ENCODE data around the gene ACTN1.
"Not testable (repeated sequence)": the region's sequence is repeated elsewhere in the genome, so short reads cannot be mapped to it uniquely, and the experiment has no call there.

The ACTN1 gene

DNA sequence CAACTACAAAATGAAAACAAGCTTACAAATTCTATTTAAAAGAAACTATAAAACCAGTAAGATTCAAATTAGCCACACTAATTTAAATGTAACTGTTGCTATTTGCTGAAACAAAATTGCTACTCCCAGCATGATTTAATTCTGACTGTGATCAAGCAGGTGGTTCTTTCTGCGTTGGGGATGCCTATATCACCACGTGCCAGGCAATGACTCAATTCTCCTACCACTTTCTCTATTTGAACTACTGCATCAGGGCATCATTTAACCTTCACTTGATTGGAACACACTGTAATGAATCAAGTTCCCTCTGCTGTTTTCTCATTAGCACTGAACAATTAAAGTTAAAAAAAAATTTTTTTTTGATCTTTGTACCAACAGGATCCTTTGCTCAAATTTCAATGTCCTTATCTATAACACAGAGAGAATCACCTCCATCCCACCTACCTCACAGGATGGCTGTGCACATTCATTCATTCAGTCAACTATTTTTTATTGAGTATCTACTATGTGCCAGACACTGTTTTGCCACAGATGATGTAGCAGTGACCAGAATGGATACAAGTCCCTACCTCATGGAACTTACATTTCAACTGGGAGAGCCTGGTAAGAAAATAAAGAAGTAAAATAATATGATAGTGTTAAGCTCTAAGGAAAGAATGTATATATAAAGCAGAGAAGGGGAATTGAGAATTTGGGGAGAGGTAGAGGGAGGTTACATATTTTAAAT, 8.0 kb upstream of the ACTN1 start:
- DNase-seq (ENCODE audit: low read depth) = peak; percentile 45

DNA sequence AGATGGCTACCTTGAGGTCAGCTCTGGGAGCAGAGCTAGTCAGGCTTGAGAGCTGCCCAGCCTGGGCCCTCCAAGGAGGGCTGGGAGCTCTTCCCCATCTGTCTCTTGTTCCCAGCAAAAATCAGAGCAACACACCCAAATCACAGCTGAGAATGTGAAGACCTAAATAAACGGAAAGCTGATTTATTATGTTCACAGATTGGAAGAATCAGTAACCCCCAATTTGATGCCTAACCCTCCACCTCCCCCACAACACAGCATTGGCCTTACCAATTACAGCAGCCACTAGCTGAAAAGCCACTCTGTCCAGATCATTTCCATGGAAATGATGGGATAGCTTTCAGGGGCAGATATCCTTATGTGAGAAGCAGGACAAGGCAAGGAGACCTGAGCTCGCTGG, 7.1 kb upstream of the ACTN1 start:
- DNase-seq (ENCODE audit: low read depth) = no peak

DNA sequence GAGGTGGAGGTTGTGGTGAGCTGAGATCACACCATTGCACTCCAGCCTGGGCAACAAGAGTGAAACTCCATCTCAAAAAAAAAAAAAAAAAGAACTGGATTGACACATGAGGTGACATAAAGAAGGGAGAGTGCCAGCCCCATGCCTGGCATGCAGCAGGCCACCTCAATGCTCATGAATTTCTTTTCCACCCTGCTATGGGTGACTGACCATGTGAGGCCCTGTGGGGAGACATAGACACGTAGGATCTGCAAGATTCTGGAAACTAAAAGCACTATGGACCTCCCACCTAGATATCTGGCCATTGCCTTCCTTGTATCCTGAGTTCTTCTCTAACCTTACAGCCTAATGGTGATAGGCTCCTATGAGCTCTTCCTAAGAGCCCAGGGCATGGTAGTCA, 5.6 kb upstream of the ACTN1 start:
- no peak for DNase-seq (ENCODE audit: low read depth)

- no peak for DNase-seq (ENCODE audit: low read depth)
Observed at GRCh38 chr14:68983191-68983590, 4.1 kb upstream of the ACTN1 start.

DNA sequence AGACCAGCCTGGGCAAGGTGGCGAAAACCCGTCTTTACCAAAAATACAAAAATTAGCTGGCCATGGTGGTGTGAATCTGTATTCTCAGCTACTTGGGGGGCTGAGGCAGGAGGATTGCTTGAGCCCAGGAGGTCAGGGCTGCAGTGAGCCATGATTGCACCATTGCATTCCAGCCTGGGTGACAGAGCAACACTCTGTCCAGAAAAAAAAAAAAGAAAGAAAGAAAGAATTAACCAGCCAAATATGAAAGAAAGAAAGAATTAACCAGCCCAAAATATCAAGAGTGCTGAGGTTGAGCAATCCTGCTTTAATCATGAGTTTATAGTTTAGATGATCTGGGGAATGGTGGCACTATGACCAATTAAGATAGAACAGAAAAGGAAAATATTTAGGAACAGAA, 3.5 kb upstream of the ACTN1 start:
- no peak for DNase-seq (ENCODE audit: low read depth)

GRCh38 chr14:68981539-68981976, 2.5 kb upstream of the ACTN1 start:
- DNase-seq (ENCODE audit: low read depth) = peak; percentile 79

DNA sequence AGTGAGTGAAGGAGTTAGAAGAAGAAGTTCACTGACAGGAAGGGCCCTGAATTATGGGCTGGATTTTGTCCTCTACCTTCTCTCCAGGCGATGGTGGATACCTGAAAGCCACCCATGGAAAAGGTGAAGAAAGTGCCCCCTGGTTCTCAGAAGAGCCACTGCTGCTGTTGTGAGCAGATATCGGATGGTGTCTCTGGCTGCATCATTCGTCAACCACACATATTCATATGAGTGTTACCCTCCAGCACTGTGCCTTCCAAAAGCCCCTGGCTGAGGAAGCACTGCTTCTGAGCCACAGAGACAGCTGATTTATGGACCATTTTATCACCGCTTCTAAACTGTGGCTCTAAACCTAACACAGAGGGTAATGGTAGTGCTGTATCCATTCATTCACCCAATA, 2.0 kb upstream of the ACTN1 start:
- DNase-seq (ENCODE audit: low read depth) = peak; percentile 27

DNA sequence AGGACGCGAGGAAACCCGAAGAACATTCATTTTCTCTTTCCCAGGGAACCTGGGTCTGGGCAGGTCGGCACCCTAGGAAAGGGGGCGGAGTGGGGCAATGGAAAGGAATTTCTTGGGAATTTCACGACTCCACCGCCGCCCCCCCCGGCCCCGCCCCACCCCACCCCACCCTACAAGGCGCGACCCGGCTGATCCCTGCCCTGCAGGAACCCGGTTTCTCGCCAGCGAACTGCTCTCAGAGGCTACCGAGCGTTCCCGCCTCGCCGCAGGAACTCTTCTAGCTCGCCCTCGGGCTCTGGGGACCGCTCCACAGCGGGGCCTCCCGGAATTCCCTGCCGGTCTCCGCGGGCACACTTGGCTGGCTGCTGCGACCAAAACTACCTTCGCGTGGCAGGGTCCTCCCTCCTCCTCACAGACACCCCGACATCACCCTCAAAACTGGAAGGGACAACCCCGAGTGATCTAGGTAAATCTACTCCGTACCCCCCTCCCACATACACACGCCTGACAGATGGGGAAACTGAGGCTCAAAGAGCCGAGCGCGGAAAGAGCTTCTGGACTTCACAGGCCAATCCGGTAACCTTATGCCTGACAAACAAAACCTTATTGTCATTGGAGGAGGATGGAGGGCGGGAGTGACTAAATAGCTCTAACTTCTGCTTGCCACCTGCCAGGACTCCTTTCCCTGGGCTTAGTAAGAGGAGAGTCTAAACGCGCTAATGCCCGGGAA, 785 bp upstream of the ACTN1 start:
- DNase-seq (ENCODE audit: low read depth) = peak; percentile 71

DNA sequence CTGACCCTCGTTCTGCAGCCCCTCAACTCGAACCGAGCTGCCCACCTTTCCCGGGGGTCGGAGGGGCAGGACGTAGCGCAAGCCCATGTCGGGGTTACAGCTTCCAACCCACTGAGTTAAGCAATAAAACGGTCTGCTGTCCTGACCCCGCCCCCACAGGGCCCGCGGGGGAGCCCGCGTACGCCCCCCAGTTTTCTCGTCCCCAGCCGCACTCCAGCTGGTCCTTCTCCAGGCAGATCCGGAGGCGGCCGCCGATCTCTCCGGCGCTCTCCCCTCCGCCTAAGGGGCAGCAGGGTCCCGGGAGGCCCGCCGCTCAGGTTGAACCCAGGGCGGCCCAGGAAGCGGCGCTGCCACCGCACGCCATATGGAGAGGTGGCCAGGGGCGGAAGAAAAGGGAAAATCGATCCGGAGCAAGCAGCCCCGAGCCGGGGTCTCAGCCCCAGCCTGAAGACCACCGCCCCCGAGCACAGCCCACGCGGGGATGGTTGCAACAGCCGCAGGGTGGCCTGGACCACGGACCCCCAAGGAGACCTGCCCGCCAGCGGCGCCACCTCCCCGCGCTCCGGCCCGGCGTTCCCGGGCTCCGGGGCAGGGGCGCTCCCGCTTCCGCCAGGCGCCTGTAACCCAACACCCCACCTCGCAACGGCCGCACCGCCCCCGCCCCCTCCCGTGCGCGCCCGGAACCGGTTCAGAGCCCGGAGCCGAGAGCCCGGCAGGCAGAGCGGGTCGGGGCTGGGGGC, 760 bp downstream of the ACTN1 start:
- peak; percentile 67 for DNase-seq (ENCODE audit: low read depth)

- peak; percentile 95 for DNase-seq (ENCODE audit: low read depth)
Observed at GRCh38 chr14:68977718-68978171, 1.4 kb downstream of the ACTN1 start.

GRCh38 chr14:68977180-68977717, 1.9 kb downstream of the ACTN1 start:
- no peak for DNase-seq (ENCODE audit: low read depth)

- DNase-seq (ENCODE audit: low read depth) = peak; percentile 43
Observed at GRCh38 chr14:68976160-68977067, 2.7 kb downstream of the ACTN1 start.

DNA sequence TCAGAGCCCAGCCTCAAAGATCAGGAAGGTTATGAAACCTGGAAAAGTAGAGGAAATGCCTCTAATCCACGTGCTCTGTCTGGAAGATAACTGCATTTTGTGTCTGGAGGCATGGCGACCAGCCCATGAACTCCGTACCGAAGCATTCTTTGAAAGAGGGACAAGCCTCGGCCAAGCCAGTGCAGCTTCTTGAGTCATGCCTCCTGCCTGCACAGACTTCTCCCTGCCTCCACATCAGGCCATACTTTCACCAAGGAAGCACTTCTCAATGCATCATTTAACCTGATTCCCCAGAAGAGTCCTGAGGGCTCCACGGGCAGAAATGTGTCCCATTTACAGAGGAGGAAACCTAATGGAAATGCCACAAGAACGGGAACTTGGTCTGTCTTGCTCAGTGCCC, 3.4 kb downstream of the ACTN1 start:
- DNase-seq (ENCODE audit: low read depth) = peak; percentile 73

DNA sequence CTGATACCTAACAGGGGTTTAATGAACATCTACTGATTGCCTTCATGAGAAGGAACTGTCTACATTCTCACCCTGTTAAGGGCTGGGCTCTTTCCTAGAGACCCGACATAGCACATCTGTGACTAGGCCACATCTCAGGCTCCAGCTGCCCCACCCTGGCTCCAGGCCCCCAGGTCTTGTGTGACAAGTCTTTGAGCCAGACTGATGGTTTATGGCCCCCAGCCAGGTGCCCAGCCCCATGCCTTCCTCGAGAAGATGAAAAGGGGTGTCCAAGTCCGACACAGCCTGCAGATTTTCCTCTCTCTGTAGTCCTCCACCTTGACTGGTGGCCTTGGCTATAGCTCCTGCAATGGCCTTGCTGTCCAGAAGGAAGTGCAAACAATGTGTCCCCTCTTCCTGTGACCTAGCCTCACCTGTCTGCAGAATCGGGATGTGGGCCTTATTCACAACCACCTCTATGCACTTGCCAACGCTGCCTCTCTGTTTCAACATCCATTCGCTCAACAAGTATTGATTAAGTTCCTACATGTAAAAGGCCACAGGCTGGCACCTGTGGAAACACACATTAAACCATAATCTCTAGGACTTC, 4.2 kb downstream of the ACTN1 start:
- no peak for DNase-seq (ENCODE audit: low read depth)

DNA sequence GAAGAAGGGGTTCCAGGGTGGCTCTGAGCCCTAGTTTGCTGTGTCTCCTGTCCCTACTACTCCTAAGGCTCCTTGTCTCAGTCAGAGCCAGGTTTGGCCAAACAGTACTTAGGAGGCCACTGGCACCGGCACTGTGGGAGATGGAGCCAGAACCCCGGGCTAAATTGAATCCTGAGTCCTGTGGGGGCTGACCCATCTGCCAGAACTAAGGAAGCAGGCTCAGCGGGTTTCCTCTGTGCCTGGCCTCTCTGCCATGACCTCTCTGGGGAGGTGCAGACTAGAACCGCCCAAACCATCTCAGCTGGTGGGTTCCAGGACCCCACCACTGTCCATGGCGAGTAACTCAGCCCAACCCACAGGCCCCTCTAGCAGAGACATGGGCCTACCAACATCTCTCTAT, 5.5 kb downstream of the ACTN1 start:
- no peak for DNase-seq (ENCODE audit: low read depth)

- DNase-seq (ENCODE audit: low read depth) = not testable (repeated sequence)
Observed at GRCh38 chr14:68973219-68973565, 5.9 kb downstream of the ACTN1 start.

DNA sequence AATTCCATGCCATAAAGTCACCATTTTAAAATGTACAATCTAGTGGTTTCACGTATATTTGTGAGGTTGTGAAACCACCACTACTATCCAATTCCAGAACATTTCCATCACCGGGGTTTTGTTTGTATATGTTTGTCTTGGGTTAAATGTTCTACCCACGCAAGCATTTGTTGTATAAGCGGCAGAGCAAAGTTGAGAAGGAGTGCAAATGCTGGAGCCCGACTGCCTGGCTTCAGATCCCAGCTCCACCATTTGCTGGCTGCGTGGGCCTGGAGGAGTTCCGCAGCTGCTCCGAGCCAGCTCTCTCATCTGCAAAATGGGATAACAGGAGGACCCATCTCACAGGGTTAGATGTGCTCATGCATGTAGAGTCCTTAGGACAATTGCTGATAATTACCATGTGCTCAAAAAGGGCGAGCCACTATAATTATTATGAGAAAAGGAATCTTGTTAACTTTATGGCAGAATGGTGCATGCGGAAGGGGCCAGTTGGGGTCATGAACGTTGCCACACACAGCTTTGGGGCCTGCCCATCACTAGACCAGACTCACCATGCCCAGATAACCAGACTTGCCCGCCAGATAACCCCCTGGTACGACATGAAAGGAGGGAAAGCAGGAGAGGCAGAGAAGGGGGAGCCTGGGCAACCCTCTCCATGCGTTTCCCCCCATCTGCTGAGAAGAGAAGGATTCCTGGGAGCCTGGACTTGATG, 6.4 kb downstream of the ACTN1 start:
- DNase-seq (ENCODE audit: low read depth) = no peak

DNA sequence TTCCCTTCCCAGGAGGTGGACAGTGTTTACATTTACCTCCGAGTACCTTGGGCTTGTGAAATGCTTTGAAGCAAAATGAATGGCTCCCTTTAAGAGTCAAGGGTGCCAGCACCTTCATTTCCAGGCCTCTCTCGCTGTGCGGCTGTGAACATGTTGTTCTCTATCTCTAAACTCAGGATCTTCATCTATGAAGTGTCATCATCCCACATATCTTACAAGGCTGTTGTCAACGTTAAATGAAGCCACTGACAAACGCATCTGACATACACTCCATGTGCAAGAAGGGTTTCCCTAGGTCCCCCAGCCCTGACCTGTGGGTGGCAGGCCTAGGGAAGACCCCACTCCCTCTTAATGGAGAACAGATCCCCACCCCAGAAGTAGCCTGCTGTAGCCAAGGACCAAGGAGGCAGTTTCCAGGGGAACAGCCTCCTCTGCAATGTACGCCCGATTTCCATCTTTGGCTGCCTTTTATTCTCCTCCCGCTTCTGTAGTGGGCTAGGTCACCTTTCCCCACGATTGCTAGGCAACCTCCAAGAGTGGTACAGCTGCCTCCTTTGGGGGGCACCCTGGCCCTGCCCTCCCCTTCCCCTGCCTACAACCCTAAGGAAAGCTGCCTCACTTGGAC, 7.6 kb downstream of the ACTN1 start:
- no peak for DNase-seq (ENCODE audit: low read depth)

DNA sequence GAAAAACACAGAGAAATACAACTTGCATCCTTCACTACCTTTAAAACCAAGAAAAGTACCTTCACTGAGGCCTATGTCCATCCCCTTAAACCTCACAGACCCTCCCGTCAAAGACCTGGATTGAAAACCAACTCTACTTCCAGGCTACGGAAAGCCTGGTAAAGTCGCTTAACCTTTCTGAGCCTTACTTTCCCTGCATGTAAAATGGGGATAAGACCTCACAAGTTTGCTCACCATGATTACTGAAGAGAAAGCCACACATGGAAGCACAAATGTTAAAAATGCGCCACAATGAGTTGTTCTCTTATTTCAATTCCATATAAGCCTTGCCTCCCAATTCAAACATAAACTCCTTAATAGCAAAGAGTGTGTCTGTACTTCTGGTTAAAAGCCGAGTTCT, 8.4 kb downstream of the ACTN1 start:
- DNase-seq (ENCODE audit: low read depth) = no peak

DNA sequence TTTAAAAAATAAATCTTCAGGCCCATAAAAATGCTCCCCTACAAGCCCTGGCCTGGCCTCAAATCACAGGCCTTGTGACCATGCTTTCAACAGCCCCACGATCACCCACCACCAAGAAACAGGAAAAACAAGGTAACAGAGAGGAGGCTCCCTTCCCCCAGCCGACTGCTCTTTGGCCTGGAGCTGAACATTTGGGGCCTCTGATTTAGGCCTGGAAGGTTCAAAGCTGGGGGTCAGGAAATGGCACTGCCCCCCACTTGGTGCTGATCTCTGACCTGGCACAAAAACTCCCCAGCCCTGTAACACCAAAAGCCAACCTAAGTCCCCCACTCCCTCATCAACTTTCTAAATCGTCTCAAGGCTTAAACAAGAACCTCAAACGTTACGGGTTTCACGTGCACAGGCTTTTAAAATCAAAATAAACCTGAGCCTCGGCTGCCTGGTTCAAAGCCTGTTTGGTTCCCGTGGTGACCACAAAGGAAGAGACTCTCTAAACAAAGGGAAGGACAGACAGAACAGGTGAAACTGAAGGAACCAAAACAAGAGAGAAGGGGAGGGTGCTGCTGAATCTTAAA, 9.0 kb downstream of the ACTN1 start:
- DNase-seq (ENCODE audit: low read depth) = no peak

Measured in ELR (cell line).